ENCODE data around the gene MALSU1. TPM values are rescaled to one million over a fixed set of nuclear protein-coding genes. Genes with fewer than 3 reads are reported as not detected.
A peak's percentile ranks its signal among the peaks of the same experiment; 100 is the strongest.

Gene MALSU1
- total and polyA plus RNA-seq, 2 of the 13 experiments (the other 11 are each of a cell fraction or from before 2014, with no cell fraction given), result 72.0 to 141 TPM

DNA sequence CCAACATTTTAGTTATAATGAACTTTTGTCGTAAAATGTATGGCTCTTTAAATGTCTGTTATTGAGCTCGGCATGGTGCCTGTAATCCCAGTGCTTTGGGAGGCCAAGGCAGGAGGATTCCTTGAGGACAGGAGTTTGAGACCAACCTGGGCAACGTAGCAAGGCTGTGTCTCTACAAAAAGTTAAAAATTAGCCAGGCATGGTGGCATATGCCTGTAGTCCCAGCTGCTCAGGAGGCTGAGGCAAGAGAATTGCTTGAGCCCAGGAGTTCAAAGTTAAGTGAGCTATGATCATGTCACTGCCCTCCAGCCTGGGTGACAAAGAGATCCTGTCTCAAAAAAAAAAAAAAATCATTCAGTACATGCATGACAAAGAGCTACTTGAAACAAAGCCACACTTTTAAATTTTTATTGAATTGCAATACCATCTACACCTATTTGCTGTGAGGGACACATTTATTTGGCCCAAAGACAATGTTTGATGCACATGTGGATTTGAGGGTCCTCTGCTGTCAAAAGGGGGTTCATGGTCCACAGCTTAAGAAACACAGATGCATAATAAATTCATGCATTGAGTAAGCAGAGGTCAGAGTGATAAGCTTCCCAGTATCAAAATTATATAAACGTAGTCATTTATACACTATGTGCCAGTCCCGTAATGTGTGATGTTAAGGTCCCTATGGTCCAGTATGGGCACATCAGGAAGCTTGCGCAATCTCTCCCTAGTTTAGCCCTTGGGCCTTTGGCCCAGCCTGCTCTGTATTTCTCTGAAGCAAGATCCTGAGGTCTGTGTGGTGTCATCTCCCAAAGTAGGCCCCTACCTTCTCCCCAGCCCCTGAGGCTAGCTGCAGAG, 4.4 kb upstream of the MALSU1 start (continued):
- peak; percentile 10; the same call in 1 of the 2 replicates for TF ChIP-seq RAD21 (CRISPR knock-in tag; IDR thresholded peaks at IDR 0.05)
- TF ChIP-seq ZNF205 (CRISPR knock-in tag; IDR thresholded peaks at IDR 0.05), result no peak
- TF ChIP-seq SMC3 (IDR thresholded peaks at IDR 0.05; ENCODE audit: low read length), result peak; percentile 2; the same call in 1 of the 2 replicates
- no peak for TF ChIP-seq RFXAP (CRISPR knock-in tag; IDR thresholded peaks at IDR 0.05; ENCODE audit: borderline replicate concordance)
- TF ChIP-seq FLYWCH1 (CRISPR knock-in tag; IDR thresholded peaks at IDR 0.05), result no peak
- TF ChIP-seq ZNF674 (CRISPR knock-in tag; IDR thresholded peaks at IDR 0.05; ENCODE audit: low read depth), result no peak
- TF ChIP-seq HNRNPLL (IDR thresholded peaks at IDR 0.05; ENCODE audit: low read depth, low read length, poor library complexity, severe bottlenecking), result no peak
- peak; percentile 74; the same call in 1 of the 2 replicates for TF ChIP-seq ZNF816 (CRISPR knock-in tag; IDR thresholded peaks at IDR 0.05; ENCODE audit: borderline replicate concordance)
- peak; percentile 53; the same call in 1 of the 2 replicates for TF ChIP-seq TSC22D2 (CRISPR knock-in tag; IDR thresholded peaks at IDR 0.05; ENCODE audit: borderline replicate concordance)
- TF ChIP-seq, protein P1, sequence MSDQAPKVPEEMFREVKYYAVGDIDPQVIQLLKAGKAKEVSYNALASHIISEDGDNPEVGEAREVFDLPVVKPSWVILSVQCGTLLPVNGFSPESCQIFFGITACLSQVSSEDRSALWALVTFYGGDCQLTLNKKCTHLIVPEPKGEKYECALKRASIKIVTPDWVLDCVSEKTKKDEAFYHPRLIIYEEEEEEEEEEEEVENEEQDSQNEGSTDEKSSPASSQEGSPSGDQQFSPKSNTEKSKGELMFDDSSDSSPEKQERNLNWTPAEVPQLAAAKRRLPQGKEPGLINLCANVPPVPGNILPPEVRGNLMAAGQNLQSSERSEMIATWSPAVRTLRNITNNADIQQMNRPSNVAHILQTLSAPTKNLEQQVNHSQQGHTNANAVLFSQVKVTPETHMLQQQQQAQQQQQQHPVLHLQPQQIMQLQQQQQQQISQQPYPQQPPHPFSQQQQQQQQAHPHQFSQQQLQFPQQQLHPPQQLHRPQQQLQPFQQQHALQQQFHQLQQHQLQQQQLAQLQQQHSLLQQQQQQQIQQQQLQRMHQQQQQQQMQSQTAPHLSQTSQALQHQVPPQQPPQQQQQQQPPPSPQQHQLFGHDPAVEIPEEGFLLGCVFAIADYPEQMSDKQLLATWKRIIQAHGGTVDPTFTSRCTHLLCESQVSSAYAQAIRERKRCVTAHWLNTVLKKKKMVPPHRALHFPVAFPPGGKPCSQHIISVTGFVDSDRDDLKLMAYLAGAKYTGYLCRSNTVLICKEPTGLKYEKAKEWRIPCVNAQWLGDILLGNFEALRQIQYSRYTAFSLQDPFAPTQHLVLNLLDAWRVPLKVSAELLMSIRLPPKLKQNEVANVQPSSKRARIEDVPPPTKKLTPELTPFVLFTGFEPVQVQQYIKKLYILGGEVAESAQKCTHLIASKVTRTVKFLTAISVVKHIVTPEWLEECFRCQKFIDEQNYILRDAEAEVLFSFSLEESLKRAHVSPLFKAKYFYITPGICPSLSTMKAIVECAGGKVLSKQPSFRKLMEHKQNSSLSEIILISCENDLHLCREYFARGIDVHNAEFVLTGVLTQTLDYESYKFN (CRISPR knock-in tag; conservative IDR thresholded peaks at IDR 0.05), result peak; percentile 85
- TF ChIP-seq, protein P2, sequence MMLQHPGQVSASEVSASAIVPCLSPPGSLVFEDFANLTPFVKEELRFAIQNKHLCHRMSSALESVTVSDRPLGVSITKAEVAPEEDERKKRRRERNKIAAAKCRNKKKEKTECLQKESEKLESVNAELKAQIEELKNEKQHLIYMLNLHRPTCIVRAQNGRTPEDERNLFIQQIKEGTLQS (CRISPR knock-in tag; IDR thresholded peaks at IDR 0.05), result peak; percentile 42; the same call in 1 of the 2 replicates
- TF ChIP-seq FOSL1 (CRISPR knock-in tag; IDR thresholded peaks at IDR 0.05; ENCODE audit: borderline replicate concordance), result no peak
- peak; percentile 69; the same call in 1 of the 2 replicates for TF ChIP-seq POGZ (CRISPR knock-in tag; IDR thresholded peaks at IDR 0.05)
- no peak for TF ChIP-seq ZNF101 (CRISPR knock-in tag; IDR thresholded peaks at IDR 0.05; ENCODE audit: borderline replicate concordance, low read depth)
- TF ChIP-seq HDAC1 (CRISPR knock-in tag; IDR thresholded peaks at IDR 0.05), result peak; percentile 80
- no peak for TF ChIP-seq SMYD3 (CRISPR knock-in tag; IDR thresholded peaks at IDR 0.05)
- TF ChIP-seq NFIC (IDR thresholded peaks at IDR 0.05; ENCODE audit: low read length), result peak; percentile 69; the same call in 1 of the 2 replicates
- no peak for TF ChIP-seq ZNF383 (CRISPR knock-in tag; IDR thresholded peaks at IDR 0.05; ENCODE audit: borderline replicate concordance)
- TF ChIP-seq ZNF3 (CRISPR knock-in tag; IDR thresholded peaks at IDR 0.05), result peak; percentile 45; the same call in 1 of the 2 replicates
- TF ChIP-seq SOX5 (CRISPR knock-in tag; IDR thresholded peaks at IDR 0.05; ENCODE audit: borderline replicate concordance), result peak; percentile 68; the same call in 1 of the 2 replicates
- no peak for TF ChIP-seq NONO (IDR thresholded peaks at IDR 0.05)
- 0 out of 2 replicates have a peak, but pooled peaks have one; percentile 17 for TF ChIP-seq NONO (CRISPR knock-in tag; conservative IDR thresholded peaks at IDR 0.05)
- no peak for TF ChIP-seq ZNF572 (CRISPR knock-in tag; IDR thresholded peaks at IDR 0.05)
- TF ChIP-seq, protein P3, sequence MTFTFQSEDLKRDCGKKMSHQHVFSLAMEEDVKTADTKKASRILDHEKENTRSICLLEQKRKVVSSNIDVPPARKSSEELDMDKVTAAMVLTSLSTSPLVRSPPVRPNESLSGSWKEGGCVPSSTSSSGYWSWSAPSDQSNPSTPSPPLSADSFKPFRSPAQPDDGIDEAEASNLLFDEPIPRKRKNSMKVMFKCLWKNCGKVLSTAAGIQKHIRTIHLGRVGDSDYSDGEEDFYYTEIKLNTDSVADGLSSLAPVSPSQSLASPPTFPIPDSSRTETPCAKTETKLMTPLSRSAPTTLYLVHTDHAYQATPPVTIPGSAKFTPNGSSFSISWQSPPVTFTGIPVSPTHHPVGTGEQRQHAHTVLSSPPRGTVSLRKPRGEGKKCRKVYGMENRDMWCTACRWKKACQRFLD (CRISPR knock-in tag; IDR thresholded peaks at IDR 0.05; ENCODE audit: borderline replicate concordance), result no peak
- peak; percentile 8; the same call in 1 of the 2 replicates for TF ChIP-seq PITX1 (CRISPR knock-in tag; IDR thresholded peaks at IDR 0.05)
- TF ChIP-seq GABPB1 (CRISPR knock-in tag; IDR thresholded peaks at IDR 0.05), result peak; percentile 3; the same call in 1 of the 2 replicates
